GM21381 (cell line): ENCODE measurements around the gene CIAO2A.

Source experiments
- ATAC-seq: cut with Tn5 transposase; IDR thresholded peaks from one replicate; pipeline ENCODE4 v1.9.1; 2021; ENCODE audit warnings: mild to moderate bottlenecking, moderate library complexity; ENCODE audit not compliant: unreplicated experiment

Gene CIAO2A

DNA sequence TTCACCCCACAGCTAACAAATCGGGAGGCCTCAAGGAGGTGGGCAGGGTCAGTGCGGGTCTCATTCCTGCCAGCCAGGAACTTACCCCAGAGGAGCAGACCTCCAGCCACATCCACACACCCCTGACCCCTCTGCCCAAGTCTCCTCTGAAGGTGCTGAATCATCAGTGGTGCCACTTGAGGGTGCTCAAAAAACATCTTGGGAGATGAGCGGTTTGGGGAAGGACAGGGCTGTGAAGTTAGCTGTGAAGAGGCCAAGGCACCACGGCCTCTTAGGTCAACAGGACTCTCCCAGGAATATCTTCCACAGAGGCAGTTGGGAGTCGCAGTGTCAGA, 48.6 kb downstream of the CIAO2A start:
- no peak for ATAC-seq

DNA sequence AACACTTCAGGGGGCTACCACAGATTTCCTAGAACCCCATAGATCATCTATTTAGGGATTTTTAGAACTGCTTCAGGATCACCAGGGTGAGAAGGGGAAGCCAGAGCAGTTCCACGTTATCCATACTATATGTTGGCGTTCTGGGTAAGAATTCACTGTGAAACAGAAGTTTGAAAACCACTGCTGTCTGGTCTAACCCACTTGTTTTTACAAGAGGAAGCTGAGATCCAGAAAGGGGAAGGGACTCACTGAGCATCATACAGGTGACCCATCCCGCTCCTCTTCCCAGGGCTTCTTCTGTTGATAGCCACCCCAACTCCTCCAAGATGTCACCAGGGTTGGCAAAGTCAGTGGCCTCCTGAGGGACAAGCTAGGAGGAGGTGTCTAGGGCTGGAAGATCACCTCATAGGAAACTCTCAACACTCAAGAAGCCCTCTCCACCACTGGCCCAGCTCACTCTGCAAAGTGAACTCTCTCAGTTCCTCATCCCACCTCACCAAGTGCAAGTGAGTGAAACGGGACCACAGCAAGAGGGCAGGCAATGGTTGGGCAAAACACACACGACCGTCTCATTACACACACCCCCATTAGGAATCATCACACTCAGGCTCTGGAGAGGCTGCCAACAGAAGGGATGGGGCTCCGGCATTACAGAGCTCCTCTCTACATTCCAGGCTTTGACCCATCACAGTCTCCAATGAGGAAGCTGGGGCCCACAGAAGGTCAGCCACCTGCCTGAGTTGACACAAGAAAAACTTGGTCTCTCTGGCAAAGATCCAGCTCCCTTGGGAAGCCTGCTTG, 49.1 kb downstream of the CIAO2A start:
- ATAC-seq: no peak

DNA sequence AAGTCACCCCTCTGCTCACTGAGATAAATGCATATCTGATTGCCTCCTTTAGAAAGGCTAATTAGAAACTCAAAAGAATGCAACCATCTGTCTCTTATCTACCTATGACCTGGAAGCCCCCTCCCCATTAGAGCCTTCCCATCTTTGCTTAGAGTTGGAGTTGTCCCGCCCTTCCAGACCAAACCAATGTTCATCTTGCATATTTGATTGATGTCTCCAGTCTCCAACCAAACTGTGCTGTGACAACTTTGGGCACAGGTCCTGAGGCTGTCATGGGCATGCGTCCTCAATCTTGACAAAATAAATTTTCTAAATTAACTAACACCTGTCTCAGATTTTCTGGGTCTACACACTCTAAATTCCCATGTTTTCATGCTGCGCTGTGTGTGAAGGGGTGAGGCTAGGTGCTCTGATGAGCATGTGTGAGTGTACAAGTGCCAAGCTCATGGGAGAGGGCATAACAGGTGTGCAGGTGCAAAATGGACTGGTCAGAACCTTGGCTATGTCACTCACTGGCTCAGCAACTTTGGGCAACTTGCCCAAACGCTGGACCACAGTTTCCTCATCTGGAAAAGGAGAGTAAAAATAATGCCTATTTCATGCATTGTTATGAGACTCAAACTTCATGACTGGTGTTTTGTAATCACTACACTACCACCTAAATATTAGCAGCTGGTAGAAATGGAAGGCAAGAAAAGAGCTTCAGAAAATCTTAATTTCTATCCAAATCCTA, 54.6 kb downstream of the CIAO2A start:
- no peak for ATAC-seq

DNA sequence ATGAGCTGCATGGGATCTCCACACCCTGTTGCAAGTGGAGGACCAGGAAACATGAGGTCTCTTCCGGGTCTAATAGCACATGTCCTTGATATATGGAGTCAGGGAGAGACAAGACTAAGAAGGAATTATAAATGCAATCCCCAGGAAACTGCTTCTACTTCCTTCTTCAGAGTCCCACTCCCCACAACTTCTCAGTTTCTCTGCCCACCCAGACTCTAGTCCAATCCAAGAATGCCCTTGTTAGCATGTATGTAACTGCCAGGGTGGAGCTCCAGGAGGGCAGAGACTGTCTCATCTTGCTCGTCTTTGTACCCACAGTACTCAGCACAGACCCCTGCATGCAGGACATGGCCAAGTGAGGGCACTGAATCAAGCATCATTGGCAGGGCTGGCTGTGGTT, 55.7 kb downstream of the CIAO2A start:
- ATAC-seq: no peak

DNA sequence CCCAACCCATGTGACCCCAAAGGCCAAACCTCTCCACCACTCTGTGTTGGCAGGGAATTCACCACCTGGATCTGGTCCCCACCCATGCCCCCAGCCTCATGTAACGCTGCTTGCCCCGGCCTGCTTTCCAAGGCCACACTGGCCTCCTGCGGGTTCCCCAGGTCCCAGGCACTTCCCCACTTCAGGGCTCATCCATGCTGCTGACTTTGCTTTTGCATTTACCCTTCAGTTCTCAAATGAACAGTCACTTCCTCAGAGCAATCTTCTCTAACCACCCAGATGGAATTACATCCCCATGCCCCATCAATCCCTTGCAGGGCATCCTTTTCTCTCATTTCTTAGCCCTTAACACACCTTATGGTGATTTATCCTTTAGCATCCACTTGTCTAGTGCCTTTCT, 56.5 kb downstream of the CIAO2A start:
- ATAC-seq: no peak

DNA sequence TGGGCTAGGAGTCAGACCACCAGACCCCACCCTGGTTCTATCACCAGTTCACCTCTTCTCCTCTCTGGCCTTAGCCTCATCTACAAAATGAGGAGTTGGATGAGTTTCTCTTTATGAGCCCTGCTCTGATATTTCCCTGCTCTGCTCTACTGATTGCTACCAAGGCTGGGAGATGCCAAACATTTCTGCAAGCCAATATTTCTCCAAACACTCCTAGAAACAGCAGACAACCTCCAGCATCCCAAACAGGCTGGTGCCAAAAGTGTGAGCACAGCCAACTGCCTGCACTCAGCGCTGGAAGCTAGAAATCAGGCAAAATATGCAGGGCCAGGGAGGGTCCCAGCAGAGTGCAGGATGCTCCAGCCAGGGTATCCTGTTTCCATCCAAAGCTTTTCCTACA, 58.1 kb downstream of the CIAO2A start:
- no peak for ATAC-seq

DNA sequence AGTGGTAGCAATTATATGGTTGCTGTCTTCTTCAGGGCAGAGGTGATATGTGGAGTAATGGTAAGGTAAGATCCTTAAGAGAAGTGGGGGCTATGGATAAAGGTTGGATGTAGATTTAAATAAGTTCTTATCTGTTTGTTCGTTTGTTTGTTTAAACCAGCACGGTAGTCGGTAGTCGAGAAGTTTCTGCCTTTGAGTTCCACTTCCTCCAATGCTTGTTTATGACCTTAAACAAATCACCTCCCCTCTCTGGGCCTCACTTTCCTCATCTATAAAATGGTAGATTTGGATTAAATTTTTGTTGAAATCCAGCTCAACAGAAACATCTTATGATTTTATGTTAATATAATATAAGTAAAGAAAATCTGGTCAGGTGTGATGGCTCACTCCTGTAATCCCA, 59.1 kb downstream of the CIAO2A start:
- no peak for ATAC-seq

DNA sequence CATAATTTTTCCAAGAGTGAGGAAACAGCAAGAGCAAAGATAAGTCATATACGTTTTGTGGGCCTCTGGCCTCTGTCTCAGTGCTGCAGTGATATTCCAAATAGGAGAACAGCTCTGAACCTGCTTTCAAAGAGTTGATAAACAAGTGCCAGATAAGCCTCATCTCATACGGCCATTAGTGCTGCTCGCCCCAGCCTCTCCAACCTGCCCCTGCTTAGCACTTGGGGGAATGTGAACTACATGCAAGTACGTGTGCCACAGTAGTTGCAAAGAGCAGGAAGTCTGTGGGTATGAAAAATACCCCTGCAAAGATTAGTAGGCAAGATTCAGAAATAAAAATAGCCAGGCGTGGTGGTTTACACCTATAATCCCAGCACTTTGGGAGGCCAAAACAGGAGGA, 61.3 kb downstream of the CIAO2A start:
- no peak for ATAC-seq

DNA sequence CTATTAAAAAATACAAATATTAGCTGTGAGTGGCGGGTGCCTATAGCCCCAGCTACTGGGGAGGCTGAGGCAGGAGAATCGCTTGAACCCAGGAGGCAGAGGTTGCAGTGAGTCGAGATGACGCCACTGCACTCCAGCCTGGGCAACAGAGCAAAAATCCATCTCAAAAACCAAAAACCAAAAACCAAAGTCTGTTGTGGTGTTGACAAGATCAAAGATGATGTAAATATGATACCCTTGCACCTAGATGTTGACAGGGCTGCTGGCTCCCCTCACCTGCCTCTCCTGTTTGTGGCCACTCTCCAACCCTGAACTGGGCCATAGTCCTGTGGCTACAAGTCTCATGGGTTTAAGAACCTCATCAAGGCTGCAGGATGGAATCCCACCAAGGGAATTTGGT, 63.5 kb downstream of the CIAO2A start:
- ATAC-seq: no peak

DNA sequence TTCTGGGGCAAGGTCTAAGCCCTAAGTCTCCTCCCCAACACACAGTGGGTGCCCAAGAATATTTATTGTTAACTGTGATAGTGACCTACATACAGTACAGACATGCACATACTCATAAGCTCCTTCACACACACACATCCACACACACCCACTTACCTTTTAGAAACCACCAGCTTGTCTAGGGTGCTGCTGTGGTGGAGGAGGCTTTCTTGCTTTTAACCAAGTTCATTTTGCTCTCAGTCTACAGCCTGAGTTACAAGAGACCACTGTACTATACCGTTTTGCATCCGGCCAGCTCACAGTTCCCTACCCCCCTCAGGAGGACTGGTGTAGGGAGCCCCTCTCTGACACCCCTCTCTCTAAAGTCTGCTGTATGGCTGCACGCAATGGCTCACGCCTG, 64.0 kb downstream of the CIAO2A start:
- ATAC-seq: no peak

DNA sequence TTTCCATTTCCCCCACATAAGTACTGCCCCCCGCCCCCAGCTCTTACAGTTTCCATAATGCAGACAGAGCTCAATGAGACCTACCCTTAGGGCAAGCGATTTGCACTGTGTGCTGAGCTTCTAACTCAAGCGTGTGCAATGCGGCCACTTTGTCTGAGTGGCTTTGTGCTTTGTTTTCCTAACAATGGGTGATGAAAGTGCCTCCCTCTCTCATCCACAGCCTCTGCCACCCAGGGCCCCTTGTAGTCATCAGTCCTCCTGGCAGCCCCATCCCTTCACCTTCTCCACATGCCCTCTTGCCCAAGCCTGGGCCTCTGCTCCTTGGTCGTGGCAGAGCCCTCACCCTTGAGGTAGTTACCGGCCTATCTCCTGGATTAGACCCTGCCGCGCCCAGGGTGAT, 64.5 kb downstream of the CIAO2A start:
- no peak for ATAC-seq

DNA sequence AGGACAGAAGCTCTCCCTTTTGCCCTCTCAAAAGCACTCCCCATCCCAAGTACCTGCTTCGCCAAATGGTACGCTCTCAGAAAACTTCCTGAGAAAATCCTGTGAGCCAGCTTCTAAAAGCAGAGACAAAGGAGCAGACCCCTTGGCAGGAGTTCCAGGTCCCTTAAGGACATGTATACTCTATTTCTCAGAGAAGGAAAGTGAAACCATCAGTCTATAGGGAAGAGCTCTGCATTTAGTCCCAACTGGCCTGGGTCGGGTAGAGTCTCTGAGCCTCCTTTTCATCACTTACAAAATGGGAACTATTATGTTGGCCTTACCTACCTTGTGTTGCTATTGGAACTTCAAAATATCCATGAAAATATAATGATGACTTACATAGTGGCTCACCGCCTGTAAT, 67.0 kb downstream of the CIAO2A start:
- ATAC-seq: no peak

DNA sequence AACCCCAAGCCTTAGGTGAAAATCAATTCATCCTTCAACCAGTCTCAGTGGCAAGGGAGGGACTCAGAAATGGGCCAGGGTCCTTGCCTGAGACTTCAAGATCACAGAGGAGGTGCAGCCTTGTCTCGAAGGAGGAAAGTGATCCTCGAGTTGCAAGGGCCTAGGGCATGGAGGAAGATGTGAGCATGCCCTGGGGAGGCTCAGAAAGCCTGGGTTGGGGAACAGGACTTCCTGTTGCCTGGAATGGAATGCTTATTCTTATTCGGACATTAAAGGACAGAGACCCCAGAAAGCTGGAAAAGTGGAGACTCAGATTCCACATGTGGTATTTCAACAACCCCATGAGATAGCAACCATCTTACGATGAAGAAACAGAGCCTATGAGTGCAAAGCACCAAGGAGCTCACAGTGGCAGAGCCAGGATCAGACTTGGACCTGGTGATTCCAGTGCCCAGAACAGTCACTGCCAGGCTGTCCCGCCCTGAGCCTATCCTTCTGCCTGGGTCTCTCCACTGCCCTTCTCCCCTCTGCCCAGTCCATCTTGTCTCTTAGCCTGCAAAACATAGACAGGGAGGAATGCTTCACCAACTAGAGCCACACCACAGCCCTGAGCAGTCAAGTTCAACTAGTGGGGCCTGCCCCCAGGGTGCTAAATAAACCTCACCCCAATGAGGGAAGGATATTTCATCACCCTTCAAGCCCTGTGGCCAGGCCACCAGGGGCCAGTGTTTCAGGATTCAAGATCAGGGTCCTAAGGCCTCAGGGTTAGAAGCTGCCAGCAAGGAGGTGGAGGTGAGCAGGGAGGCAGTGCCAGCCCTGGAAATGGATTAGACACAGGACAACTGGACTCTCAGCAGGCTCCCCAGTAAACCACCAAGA, 69.2 kb downstream of the CIAO2A start:
- ATAC-seq: no peak

DNA sequence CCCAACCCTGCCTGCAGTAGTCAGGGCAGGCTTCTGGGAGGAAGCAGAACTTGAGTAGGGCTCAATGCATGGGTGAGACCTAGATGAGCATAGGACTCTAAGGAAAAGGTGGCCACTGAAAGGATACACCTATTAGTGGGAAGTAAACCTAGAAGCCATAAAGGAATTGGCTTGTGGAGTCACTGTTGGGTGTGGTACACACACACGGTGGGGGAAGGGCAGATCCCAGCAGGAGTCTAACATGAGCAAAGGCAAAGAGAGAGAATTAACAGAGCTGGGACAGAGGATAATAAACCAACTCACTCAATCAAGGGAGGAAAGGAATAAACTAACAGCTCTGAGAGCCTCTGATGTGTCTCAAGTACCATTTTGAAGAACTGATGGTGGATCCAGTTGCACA, 70.4 kb downstream of the CIAO2A start:
- ATAC-seq: no peak

DNA sequence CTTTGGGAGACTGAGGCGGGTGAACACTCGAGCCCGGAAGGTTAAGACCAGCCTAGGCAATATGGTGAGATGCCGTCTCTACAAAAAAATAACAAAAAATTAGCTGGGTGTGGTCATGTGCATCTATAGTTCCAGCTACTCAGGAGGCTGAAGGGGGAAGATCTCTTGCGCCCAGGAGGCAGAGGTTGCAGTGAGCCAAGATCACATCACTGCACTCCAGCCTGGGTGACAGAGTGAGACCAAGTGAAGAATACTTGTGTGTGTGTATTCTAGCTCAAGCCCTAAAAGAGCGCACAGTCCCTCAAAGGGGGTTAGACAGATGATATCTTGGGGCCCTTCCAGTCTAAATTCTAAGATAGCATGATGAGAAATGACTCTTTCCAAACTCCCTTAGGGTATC, 71.1 kb downstream of the CIAO2A start:
- ATAC-seq: no peak
